EL (cell line): Measurements from ENCODE around the gene CDKN1A.
"Not testable (repeated sequence)": the region's sequence is repeated elsewhere in the genome, so short reads cannot be mapped to it uniquely, and the experiment has no call there.

Source experiments
- DNase-seq: peaks from one replicate; pipeline ENCODE4 v3.0.0-alpha.2; 2016

The CDKN1A gene

GRCh38 chr6:36722879-36723278 is 44.4 kb downstream of the CDKN1A start:
- DNase-seq: no peak

GRCh38 chr6:36723992-36724391 is 45.5 kb downstream of the CDKN1A start:
- DNase-seq: not testable (repeated sequence)

GRCh38 chr6:36724514-36725390 is 46.2 kb downstream of the CDKN1A start:
- DNase-seq: peak; percentile 65

GRCh38 chr6:36725581-36725980 is 47.1 kb downstream of the CDKN1A start:
- no peak for DNase-seq

- DNase-seq: peak; percentile 23
Measured at GRCh38 chr6:36727505-36728021, 49.0 kb downstream of the CDKN1A start.

- DNase-seq: no peak
Measured at GRCh38 chr6:36728289-36729160, 50.0 kb downstream of the CDKN1A start.

- peak; percentile 45 for DNase-seq
Measured at GRCh38 chr6:36729161-36729524, 50.6 kb downstream of the CDKN1A start.

- DNase-seq: no peak
Measured at GRCh38 chr6:36730424-36731380, 52.2 kb downstream of the CDKN1A start.

GRCh38 chr6:36731622-36732310 is 53.3 kb downstream of the CDKN1A start:
- DNase-seq: no peak

- DNase-seq: no peak
Measured at GRCh38 chr6:36733300-36733699, 54.8 kb downstream of the CDKN1A start.

GRCh38 chr6:36734486-36735060 is 56.1 kb downstream of the CDKN1A start:
- no peak for DNase-seq

- peak; percentile 78 for DNase-seq
Measured at GRCh38 chr6:36735110-36736071, 56.9 kb downstream of the CDKN1A start.
